ENCODE measurements around the gene PSMC4. TPM values are rescaled to one million over a fixed set of nuclear protein-coding genes. Genes with fewer than 3 reads are reported as not detected.
A peak's percentile ranks its signal among the peaks of the same experiment; 100 is the strongest.

Gene PSMC4
- total RNA-seq, 1 donor from 2014 or later: 85.6 TPM

DNA sequence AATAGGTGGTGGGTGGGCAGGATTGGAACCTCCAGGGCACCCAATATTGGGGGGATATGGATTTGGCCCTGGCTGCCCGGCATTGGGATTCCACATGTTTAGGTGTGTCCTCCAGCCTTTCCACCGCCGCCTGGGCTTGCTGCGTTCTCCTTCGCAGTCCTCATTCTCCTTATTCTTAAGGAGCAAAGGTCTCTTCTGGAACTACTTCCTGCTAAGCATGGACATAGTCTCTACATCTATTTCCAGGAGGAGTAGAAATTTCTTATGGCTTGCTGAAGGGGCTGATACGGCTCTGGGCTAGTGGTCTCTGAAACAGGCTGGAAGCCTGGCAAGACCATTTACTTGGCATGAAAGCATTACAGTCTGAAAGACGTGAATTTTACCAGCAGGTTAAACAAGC is 27.4 kb upstream of the PSMC4 start:
- no peak overlapping the region for H3K4me3 Mint-ChIP-seq (ENCODE audit: unreplicated experiment)
- peaks cover 24% of the 10 kb centered on the region for H3K4me1 Mint-ChIP-seq (ENCODE audit: unreplicated experiment)
- DNase-seq (ENCODE audit: extremely low spot score, unreplicated experiment): no peak
- H3K27me3 Mint-ChIP-seq (ENCODE audit: unreplicated experiment): no peaks in the 10 kb centered on the region
- peaks cover 4% of the 10 kb centered on the region for H3K36me3 Mint-ChIP-seq (ENCODE audit: unreplicated experiment)
- H3K27ac Mint-ChIP-seq (ENCODE audit: unreplicated experiment): no peak overlapping the region
- H3K9me3 Mint-ChIP-seq (ENCODE audit: unreplicated experiment): peaks cover 13% of the 10 kb centered on the region
- TF ChIP-seq CTCF (IDR thresholded peaks at IDR 0.05): no peak

GRCh38 chr19:39946532-39946931 is 24.4 kb upstream of the PSMC4 start:
- no peaks in the 10 kb centered on the region for H3K27me3 Mint-ChIP-seq (ENCODE audit: unreplicated experiment)
- peaks cover 18% of the 10 kb centered on the region for H3K4me1 Mint-ChIP-seq (ENCODE audit: unreplicated experiment)
- no peaks in the 10 kb centered on the region for H3K9me3 Mint-ChIP-seq (ENCODE audit: unreplicated experiment)
- H3K27ac Mint-ChIP-seq (ENCODE audit: unreplicated experiment): no peak overlapping the region
- no peak for TF ChIP-seq CTCF (IDR thresholded peaks at IDR 0.05)
- H3K36me3 Mint-ChIP-seq (ENCODE audit: unreplicated experiment): no peaks in the 10 kb centered on the region
- peak; percentile 44 for DNase-seq (ENCODE audit: extremely low spot score, unreplicated experiment)
- H3K4me3 Mint-ChIP-seq (ENCODE audit: unreplicated experiment): no peak overlapping the region

- no peak overlapping the region for H3K27ac Mint-ChIP-seq (ENCODE audit: unreplicated experiment)
- H3K4me3 Mint-ChIP-seq (ENCODE audit: unreplicated experiment): no peak overlapping the region
- H3K9me3 Mint-ChIP-seq (ENCODE audit: unreplicated experiment): no peaks in the 10 kb centered on the region
- DNase-seq (ENCODE audit: extremely low spot score, unreplicated experiment): peak; percentile 51
- peaks cover 2% of the 10 kb centered on the region for H3K4me1 Mint-ChIP-seq (ENCODE audit: unreplicated experiment)
- TF ChIP-seq CTCF (IDR thresholded peaks at IDR 0.05): no peak
- no peaks in the 10 kb centered on the region for H3K36me3 Mint-ChIP-seq (ENCODE audit: unreplicated experiment)
- peaks cover 2% of the 10 kb centered on the region for H3K27me3 Mint-ChIP-seq (ENCODE audit: unreplicated experiment)
Measured at GRCh38 chr19:39949026-39949747, 21.8 kb upstream of the PSMC4 start.

DNA sequence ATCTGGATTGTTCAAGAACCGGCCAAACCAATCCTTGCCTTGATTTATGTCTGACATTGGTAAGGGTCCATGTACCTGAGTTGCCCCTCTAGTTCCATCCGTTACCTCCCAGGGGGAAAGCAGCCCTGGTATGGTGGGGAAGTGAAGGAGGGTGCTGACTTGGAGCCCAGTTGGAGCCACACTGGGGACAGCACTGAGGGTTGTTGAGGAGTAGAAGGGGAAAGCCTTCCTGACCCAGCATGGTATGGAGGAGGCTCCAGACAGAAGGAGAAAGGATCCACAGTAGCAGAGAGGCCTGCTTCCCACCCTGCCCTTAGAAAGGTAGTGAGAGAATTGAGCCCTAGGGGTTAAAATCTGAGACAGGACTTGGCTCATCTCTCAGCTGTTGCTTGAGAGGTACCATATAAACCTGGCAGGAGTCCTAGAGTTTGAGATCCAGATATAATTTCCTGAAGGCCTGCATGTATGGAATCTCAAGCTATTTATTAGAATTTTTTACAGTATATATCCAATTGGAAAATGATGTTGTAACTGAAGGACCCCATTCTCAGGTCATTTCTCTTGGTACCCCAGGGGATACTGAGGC is 19.8 kb upstream of the PSMC4 start:
- Mint-ChIP-seq H3K27me3 (ENCODE audit: unreplicated experiment) (peaks cover 2% of the 10 kb centered on the region), H3K4me3 (ENCODE audit: unreplicated experiment) (no peak overlapping the region), H3K27ac (ENCODE audit: unreplicated experiment) (no peak overlapping the region), H3K4me1 (ENCODE audit: unreplicated experiment) (no peaks in the 10 kb centered on the region), H3K9me3 (ENCODE audit: unreplicated experiment) (no peaks in the 10 kb centered on the region), H3K36me3 (ENCODE audit: unreplicated experiment) (no peaks in the 10 kb centered on the region)
- TF ChIP-seq CTCF (IDR thresholded peaks at IDR 0.05): no peak
- peak; percentile 53 for DNase-seq (ENCODE audit: extremely low spot score, unreplicated experiment)

DNA sequence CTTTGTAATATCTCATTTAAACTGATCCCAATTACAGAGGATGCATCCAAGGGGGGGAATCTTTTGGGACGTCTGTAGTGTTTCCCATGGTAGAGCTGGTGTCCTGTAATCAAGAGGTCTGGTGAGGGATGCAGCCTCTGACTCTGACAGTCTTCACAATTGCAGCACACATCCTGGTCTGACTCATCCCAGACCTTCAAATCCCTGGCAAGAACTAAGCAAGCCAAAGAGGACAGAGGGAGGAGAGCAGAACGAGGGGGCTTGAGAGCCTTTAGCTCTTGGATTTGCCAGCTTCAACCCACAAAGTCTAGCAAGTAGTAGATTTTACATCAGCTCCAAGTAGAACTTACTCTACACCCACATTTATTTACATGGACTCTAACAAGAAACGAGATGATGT is 19.3 kb upstream of the PSMC4 start:
- DNase-seq (ENCODE audit: extremely low spot score, unreplicated experiment): peak; percentile 11

More for the DNA sequence above, 19.3 kb upstream of the PSMC4 start:
- Mint-ChIP-seq H3K27me3 (ENCODE audit: unreplicated experiment) (peaks cover 2% of the 10 kb centered on the region), H3K4me3 (ENCODE audit: unreplicated experiment) (no peak overlapping the region), H3K36me3 (ENCODE audit: unreplicated experiment) (no peaks in the 10 kb centered on the region), H3K9me3 (ENCODE audit: unreplicated experiment) (no peaks in the 10 kb centered on the region), H3K27ac (ENCODE audit: unreplicated experiment) (no peak overlapping the region), H3K4me1 (ENCODE audit: unreplicated experiment) (no peaks in the 10 kb centered on the region)
- TF ChIP-seq CTCF (IDR thresholded peaks at IDR 0.05): no peak

Data from osteocyte (in vitro differentiated cells).